HUES6 (cell line): ENCODE results near the gene SIRPB1.
"Not testable (repeated sequence)": the region's sequence is repeated elsewhere in the genome, so short reads cannot be mapped to it uniquely, and the experiment has no call there.

Source experiments
- H3K27ac ChIP-seq: 2 replicates; pipeline ENCODE4 v1.7.0; 2013; ENCODE audit warnings: low read depth, mild to moderate bottlenecking, low read length, inconsistent platforms
- H3K27me3 ChIP-seq: 2 replicates; pipeline ENCODE4 v1.6.1; 2013; ENCODE audit warnings: low read length; ENCODE audit not compliant: control insufficient read depth, insufficient read depth
- H3K36me3 ChIP-seq: 2 replicates; pipeline ENCODE4 v1.6.1; 2013; ENCODE audit warnings: low read length; ENCODE audit not compliant: control insufficient read depth, insufficient read depth
- H3K4me1 ChIP-seq: 2 replicates; pipeline ENCODE4 v1.6.1; 2013; ENCODE audit warnings: low read length; ENCODE audit not compliant: control insufficient read depth, insufficient read depth
- H3K4me3 ChIP-seq: 2 replicates; pipeline ENCODE4 v1.5.1; 2013; ENCODE audit warnings: low read depth, low read length
- H3K9ac ChIP-seq: one replicate; pipeline ENCODE4 v1.6.1; 2013; ENCODE audit warnings: mild to moderate bottlenecking, low read length
- H3K9me3 ChIP-seq: 2 replicates; pipeline ENCODE4 v1.6.1; 2013; ENCODE audit warnings: low read depth, low read length; ENCODE audit not compliant: control insufficient read depth, insufficient read depth

The SIRPB1 gene

GRCh38 chr20:1625083-1625690 lies 5.4 kb upstream of the SIRPB1 start:
- no peaks in the 10 kb centered on the region for H3K27me3 ChIP-seq
- no peaks in the 10 kb centered on the region for H3K36me3 ChIP-seq
- no peak overlapping the region for H3K9ac ChIP-seq
- H3K4me3 ChIP-seq: no peak overlapping the region
- no peaks in the 10 kb centered on the region for H3K4me1 ChIP-seq
- no peak overlapping the region for H3K27ac ChIP-seq
- H3K9me3 ChIP-seq: no peaks in the 10 kb centered on the region

DNA sequence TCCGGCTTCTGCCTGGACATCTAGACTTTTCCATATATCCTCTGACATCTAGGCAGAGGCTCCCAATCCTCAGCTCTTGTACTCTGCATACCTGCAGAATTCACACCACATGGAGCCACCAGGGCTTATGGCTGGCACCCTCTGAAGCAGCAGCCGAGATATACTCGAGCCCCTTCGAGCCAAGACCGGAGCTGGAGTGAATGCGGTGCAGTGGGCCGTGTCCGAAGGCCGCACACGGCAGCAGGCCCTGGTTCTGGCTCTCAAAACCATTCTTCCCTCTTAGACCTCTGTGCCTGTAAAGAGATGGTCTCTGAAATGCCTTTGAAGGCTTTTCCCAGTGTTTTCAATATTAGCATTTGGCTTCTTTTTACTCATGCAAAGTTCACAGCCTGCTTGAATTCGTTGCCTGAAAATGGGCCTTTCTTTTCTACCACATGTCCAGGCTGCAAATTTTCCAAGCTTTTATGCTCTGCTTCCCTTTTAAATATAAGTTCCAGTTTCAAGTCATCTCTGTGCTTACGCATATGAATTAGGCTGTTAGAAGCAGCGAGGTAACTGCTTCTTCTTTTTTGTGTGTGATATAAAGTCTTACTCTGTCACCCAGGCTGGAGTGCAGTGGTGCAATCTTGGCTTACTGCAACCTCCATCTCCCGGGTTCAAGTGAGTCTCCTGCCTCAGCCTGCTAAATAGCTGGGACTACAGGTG lies 3.8 kb upstream of the SIRPB1 start:
- Histone ChIP-seq H3K4me3 (no peak overlapping the region), H3K9me3 (peaks cover 7% of the 10 kb centered on the region; the same call in 1 of the 2 replicates), H3K9ac (no peak overlapping the region), H3K27ac (no peak overlapping the region), H3K4me1 (no peaks in the 10 kb centered on the region), H3K36me3 (no peaks in the 10 kb centered on the region), H3K27me3 (0 out of 2 replicates have a peak, but pooled peaks cover 2% of the 10 kb centered on the region)

DNA sequence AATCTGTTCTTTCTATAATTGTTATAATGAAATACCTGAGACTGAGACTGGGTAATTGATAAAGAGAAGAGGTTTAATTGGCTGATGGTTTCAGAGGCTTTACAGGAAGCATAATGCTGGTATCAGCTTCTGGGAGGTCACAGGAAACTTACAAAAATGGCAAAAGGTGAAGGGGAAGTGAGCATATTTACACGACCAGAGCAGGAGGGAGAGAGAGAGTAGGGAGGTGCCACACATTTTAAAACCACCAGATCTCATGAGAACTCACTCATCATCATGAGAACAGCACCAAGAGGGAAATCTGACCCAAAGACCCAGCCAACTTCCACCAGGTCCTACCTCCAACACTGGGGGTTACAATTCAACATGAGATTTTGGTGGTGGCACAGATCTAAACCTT lies 2.6 kb upstream of the SIRPB1 start:
- Histone ChIP-seq H3K36me3 (no peaks in the 10 kb centered on the region), H3K9me3 (peaks cover 8% of the 10 kb centered on the region; the same call in 1 of the 2 replicates), H3K27ac (no peak overlapping the region), H3K4me1 (no peaks in the 10 kb centered on the region), H3K4me3 (no peak overlapping the region), H3K9ac (no peak overlapping the region), H3K27me3 (0 out of 2 replicates have a peak, but pooled peaks cover 2% of the 10 kb centered on the region)

GRCh38 chr20:1621316-1621715 lies 1.5 kb upstream of the SIRPB1 start:
- Histone ChIP-seq H3K9ac (no peak overlapping the region), H3K4me1 (no peaks in the 10 kb centered on the region), H3K27me3 (0 out of 2 replicates have a peak, but pooled peaks cover 2% of the 10 kb centered on the region), H3K27ac (no peak overlapping the region), H3K4me3 (no peak overlapping the region), H3K9me3 (peaks cover 8% of the 10 kb centered on the region; the same call in 1 of the 2 replicates), H3K36me3 (no peaks in the 10 kb centered on the region)

GRCh38 chr20:1618954-1619540 lies 762 bp downstream of the SIRPB1 start:
- Histone ChIP-seq H3K36me3 (no peaks in the 10 kb centered on the region), H3K9ac (no peak overlapping the region), H3K27ac (no peak overlapping the region), H3K4me1 (no peaks in the 10 kb centered on the region), H3K9me3 (peaks cover 8% of the 10 kb centered on the region; the same call in 1 of the 2 replicates), H3K4me3 (no peak overlapping the region), H3K27me3 (0 out of 2 replicates have a peak, but pooled peaks cover 2% of the 10 kb centered on the region)

- Histone ChIP-seq H3K27ac (no peak overlapping the region), H3K9me3 (peaks cover 8% of the 10 kb centered on the region; the same call in 1 of the 2 replicates), H3K36me3 (no peaks in the 10 kb centered on the region), H3K27me3 (0 out of 2 replicates have a peak, but pooled peaks cover 2% of the 10 kb centered on the region), H3K4me1 (no peaks in the 10 kb centered on the region), H3K4me3 (no peak overlapping the region), H3K9ac (no peak overlapping the region)
These were observed 1.3 kb downstream of the SIRPB1 start for GRCh38 chr20:1618479-1618878.

GRCh38 chr20:1616858-1617434 lies 2.9 kb downstream of the SIRPB1 start:
- no peak overlapping the region for H3K27ac ChIP-seq
- H3K9me3 ChIP-seq: peaks cover 8% of the 10 kb centered on the region; the same call in 1 of the 2 replicates
- H3K27me3 ChIP-seq: 0 out of 2 replicates have a peak, but pooled peaks cover 2% of the 10 kb centered on the region
- H3K4me3 ChIP-seq: no peak overlapping the region
- no peaks in the 10 kb centered on the region for H3K4me1 ChIP-seq
- H3K9ac ChIP-seq: no peak overlapping the region
- no peaks in the 10 kb centered on the region for H3K36me3 ChIP-seq

GRCh38 chr20:1610404-1610803 lies 9.4 kb downstream of the SIRPB1 start:
- H3K4me1 ChIP-seq, H3K9ac ChIP-seq, H3K9me3 ChIP-seq, H3K27me3 ChIP-seq, H3K4me3 ChIP-seq, H3K27ac ChIP-seq, H3K36me3 ChIP-seq: not testable (repeated sequence)

DNA sequence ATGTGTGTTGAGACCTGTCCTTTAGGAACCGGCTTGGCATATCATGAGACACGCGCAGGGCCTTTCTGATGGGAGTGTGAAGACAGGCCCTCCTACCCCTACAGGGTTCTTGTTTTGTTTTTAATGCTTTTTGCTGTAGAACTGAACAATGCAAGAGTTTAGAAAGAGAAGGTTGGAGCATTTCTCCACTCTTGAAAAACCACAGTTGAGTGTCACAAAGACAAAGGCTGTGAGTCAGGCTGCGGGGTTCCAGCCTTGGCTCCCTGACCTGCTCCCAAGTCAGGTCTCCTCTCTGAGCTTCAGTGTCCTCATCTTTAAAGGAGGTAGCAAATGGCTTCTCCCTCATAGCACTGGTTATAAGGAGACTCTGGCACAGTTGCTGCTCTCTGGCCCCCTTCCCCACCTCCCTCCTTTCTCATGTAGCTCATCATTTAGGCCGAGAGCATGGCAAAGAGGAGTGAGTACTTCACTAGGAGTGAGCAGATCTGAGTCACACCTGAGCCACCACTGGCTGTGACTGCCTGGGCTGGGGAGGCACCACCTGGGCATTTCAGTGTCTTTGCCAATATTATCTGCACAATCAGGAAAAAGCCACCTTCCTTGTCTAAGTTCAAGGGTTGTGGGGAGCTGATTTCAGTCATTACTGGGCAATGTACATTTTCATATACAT lies 11.0 kb downstream of the SIRPB1 start:
- not testable (repeated sequence) for H3K9ac ChIP-seq, H3K27ac ChIP-seq, H3K4me3 ChIP-seq, H3K9me3 ChIP-seq, H3K4me1 ChIP-seq, H3K36me3 ChIP-seq, H3K27me3 ChIP-seq

- Histone ChIP-seq H3K4me3 (no peak overlapping the region), H3K9ac (no peak overlapping the region), H3K27me3 (no peaks in the 10 kb centered on the region), H3K36me3 (no peaks in the 10 kb centered on the region), H3K9me3 (no peaks in the 10 kb centered on the region), H3K4me1 (0 out of 2 replicates have a peak, but pooled peaks cover 2% of the 10 kb centered on the region), H3K27ac (no peak overlapping the region)
These were observed 19.1 kb downstream of the SIRPB1 start for GRCh38 chr20:1600736-1601135.
